Liver (tissue), 3 donors: ENCODE results near the gene VEGFD.

ENCODE experiments used
- CTCF ChIP-seq: fragments of 150-350 bp; IDR thresholded peaks from 2 replicates; pipeline ENCODE4 v1.5.1; 2017; ENCODE audit warnings: improper control_type of control experiment, low read depth, low read length; ENCODE audit not compliant: missing input control
- HNF4G ChIP-seq: IDR thresholded peaks from 2 replicates; pipeline ENCODE4 v1.6.1; 2016; ENCODE audit warnings: antibody characterized with exemption
- MAX ChIP-seq: IDR thresholded peaks from 2 replicates; pipeline ENCODE4 v1.6.1; 2016; ENCODE audit warnings: antibody characterized with exemption
- RXRA ChIP-seq, 2 donors: IDR thresholded peaks; 2 replicates each; pipeline ENCODE4 v1.6.1; 2017 to 2018; ENCODE audit warnings: antibody characterized with exemption in 2 of 2, mild to moderate bottlenecking in 1 of 2
- SP1 ChIP-seq: IDR thresholded peaks from 2 replicates; pipeline ENCODE4 v1.6.1; 2018; ENCODE audit warnings: antibody characterized with exemption, mild to moderate bottlenecking
- YY1 ChIP-seq: IDR thresholded peaks from 2 replicates; pipeline ENCODE4 v1.6.1; 2016; ENCODE audit warnings: antibody characterized with exemption, mild to moderate bottlenecking
- donor health status: healthy.
- donor health status: healthy.

- TF ChIP-seq RXRA (IDR thresholded peaks at IDR 0.05) (no peak), CTCF (no peak), YY1 (no peak), MAX (no peak), SP1 (no peak), HNF4G (no peak)
Observed at GRCh38 chrX:15416133-15416993, 32.1 kb upstream of the VEGFD start.
